Muscle layer of duodenum (tissue), 2 donors: Measurements from ENCODE around the gene PBLD.
"Not testable (repeated sequence)": the region's sequence is repeated elsewhere in the genome, so short reads cannot be mapped to it uniquely, and the experiment has no call there.

Experiments
- H3K27ac ChIP-seq: one replicate; pipeline ENCODE4 v1.7.0; 2013; ENCODE audit warnings: mild to moderate bottlenecking, low read length
- H3K27me3 ChIP-seq: one replicate; pipeline ENCODE4 v1.7.0; 2013; ENCODE audit warnings: low read depth, mild to moderate bottlenecking, control low read depth, low read length
- H3K36me3 ChIP-seq, 2 donors: one replicate each; pipeline ENCODE4 v1.7.0; 2013; ENCODE audit warnings: low read length in 2 of 2, control low read depth in 1 of 2, mild to moderate bottlenecking in 1 of 2; ENCODE audit not compliant: insufficient read depth in 2 of 2, control insufficient read depth in 1 of 2
- H3K4me1 ChIP-seq, 2 donors: one replicate each; pipeline ENCODE4 v1.7.0; 2013; ENCODE audit warnings: low read length in 2 of 2, mild to moderate bottlenecking in 2 of 2, control low read depth in 1 of 2, moderate library complexity in 1 of 2; ENCODE audit not compliant: insufficient read depth in 2 of 2, control insufficient read depth in 1 of 2
- H3K4me3 ChIP-seq, 2 donors: one replicate each; pipeline ENCODE4 v1.7.0; 2013; ENCODE audit warnings: low read length in 2 of 2, low read depth in 1 of 2, mild to moderate bottlenecking in 1 of 2
- H3K9me3 ChIP-seq, 2 donors: one replicate each; pipeline ENCODE4 v1.7.0; 2013; ENCODE audit warnings: low read length in 2 of 2, control low read depth in 1 of 2, mild to moderate bottlenecking in 1 of 2; ENCODE audit not compliant: control insufficient read depth in 1 of 2
- donor health status: healthy.

PBLD gene

GRCh38 chr10:68275600-68276126 is 57.1 kb downstream of the PBLD start:
- Histone ChIP-seq H3K4me3 (no peak overlapping the region), H3K27me3 (no peaks in the 10 kb centered on the region), H3K27ac (no peak overlapping the region), H3K4me1 (no peaks in the 10 kb centered on the region), H3K9me3 (no peaks in the 10 kb centered on the region), H3K36me3 (no peaks in the 10 kb centered on the region)

- Histone ChIP-seq H3K9me3 (no peaks in the 10 kb centered on the region), H3K36me3 (no peaks in the 10 kb centered on the region), H3K27ac (no peak overlapping the region), H3K4me1 (no peaks in the 10 kb centered on the region), H3K4me3 (no peak overlapping the region), H3K27me3 (no peaks in the 10 kb centered on the region)
Measured at GRCh38 chr10:68272833-68273232, 59.9 kb downstream of the PBLD start.

- Histone ChIP-seq H3K9me3 (no peaks in the 10 kb centered on the region), H3K27me3 (no peaks in the 10 kb centered on the region), H3K27ac (no peak overlapping the region), H3K4me1 (no peaks in the 10 kb centered on the region), H3K36me3 (no peaks in the 10 kb centered on the region), H3K4me3 (no peak overlapping the region)
Measured at GRCh38 chr10:68271196-68271882, 61.4 kb downstream of the PBLD start.

- Histone ChIP-seq H3K4me1 (no peaks in the 10 kb centered on the region), H3K4me3 (no peak overlapping the region), H3K27ac (no peak overlapping the region), H3K36me3 (no peaks in the 10 kb centered on the region), H3K27me3 (no peaks in the 10 kb centered on the region), H3K9me3 (peaks cover 0 to 3% of the 10 kb centered on the region in 2 donors)
Measured at GRCh38 chr10:68269562-68270290, 63.0 kb downstream of the PBLD start.

GRCh38 chr10:68261132-68261856 is 71.4 kb downstream of the PBLD start:
- Histone ChIP-seq H3K4me1 (no peaks in the 10 kb centered on the region), H3K9me3 (peaks cover 0 to 3% of the 10 kb centered on the region in 2 donors), H3K36me3 (no peaks in the 10 kb centered on the region), H3K4me3 (no peak overlapping the region), H3K27me3 (no peaks in the 10 kb centered on the region), H3K27ac (no peak overlapping the region)

GRCh38 chr10:68253346-68253745 is 79.4 kb downstream of the PBLD start:
- Histone ChIP-seq H3K27ac (no peak overlapping the region), H3K36me3 (no peaks in the 10 kb centered on the region), H3K9me3 (no peaks in the 10 kb centered on the region), H3K27me3 (no peaks in the 10 kb centered on the region), H3K4me1 (no peaks in the 10 kb centered on the region), H3K4me3 (no peak overlapping the region)

GRCh38 chr10:68251625-68252495 is 80.9 kb downstream of the PBLD start:
- Histone ChIP-seq H3K27ac (no peak overlapping the region), H3K4me3 (no peak overlapping the region), H3K4me1 (no peaks in the 10 kb centered on the region), H3K27me3 (no peaks in the 10 kb centered on the region), H3K9me3 (no peaks in the 10 kb centered on the region), H3K36me3 (no peaks in the 10 kb centered on the region)

GRCh38 chr10:68251151-68251550 is 81.6 kb downstream of the PBLD start:
- no peaks in the 10 kb centered on the region for H3K4me1 ChIP-seq
- H3K9me3 ChIP-seq: no peaks in the 10 kb centered on the region
- H3K4me3 ChIP-seq: no peak overlapping the region
- H3K27me3 ChIP-seq: no peaks in the 10 kb centered on the region
- no peak overlapping the region for H3K27ac ChIP-seq
- H3K36me3 ChIP-seq: no peaks in the 10 kb centered on the region

- Histone ChIP-seq H3K27me3 (no peaks in the 10 kb centered on the region), H3K9me3 (no peaks in the 10 kb centered on the region), H3K27ac (no peak overlapping the region), H3K36me3 (no peaks in the 10 kb centered on the region), H3K4me1 (no peaks in the 10 kb centered on the region), H3K4me3 (no peak overlapping the region)
Measured at GRCh38 chr10:68249297-68249696, 83.4 kb downstream of the PBLD start.

GRCh38 chr10:68247931-68248330 is 84.8 kb downstream of the PBLD start:
- H3K27ac ChIP-seq: no peak overlapping the region
- H3K27me3 ChIP-seq: no peaks in the 10 kb centered on the region
- no peak overlapping the region for H3K4me3 ChIP-seq
- H3K9me3 ChIP-seq: no peaks in the 10 kb centered on the region
- no peaks in the 10 kb centered on the region for H3K36me3 ChIP-seq
- H3K4me1 ChIP-seq: no peaks in the 10 kb centered on the region

GRCh38 chr10:68246397-68246796 is 86.3 kb downstream of the PBLD start:
- H3K4me1 ChIP-seq, H3K27ac ChIP-seq, H3K4me3 ChIP-seq, H3K9me3 ChIP-seq, H3K36me3 ChIP-seq, H3K27me3 ChIP-seq: not testable (repeated sequence)
